Amygdala (tissue), 56 donors: Measurements from ENCODE around the gene CCNK.
A peak's percentile ranks its signal among the peaks of the same experiment; 100 is the strongest.

Experiments used
- DNase-seq, 56 donors: peaks; one replicate each; lab custom pipeline; 2025; lab: John Stamatoyannopoulos, UW

CCNK gene

DNA sequence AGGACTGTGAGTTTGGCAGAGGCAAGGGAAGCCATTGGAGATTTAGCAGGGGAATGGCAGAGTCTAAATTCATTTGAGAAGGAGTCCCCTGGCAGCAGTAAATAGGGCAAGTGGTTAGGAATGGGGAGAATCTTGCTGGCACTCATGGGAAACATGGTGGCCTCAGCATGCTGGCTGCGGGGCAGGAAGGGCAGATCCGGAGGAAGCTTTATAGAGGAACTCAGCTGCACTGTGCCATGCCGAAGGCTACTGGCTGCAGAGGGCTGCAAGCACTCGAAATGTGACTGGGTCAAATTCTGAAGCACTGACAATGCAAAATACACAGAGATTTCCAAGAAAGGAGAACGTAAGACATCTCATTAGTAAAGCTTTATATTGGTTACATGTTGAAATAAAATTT, 23.9 kb downstream of the CCNK start:
- no peak for DNase-seq

DNA sequence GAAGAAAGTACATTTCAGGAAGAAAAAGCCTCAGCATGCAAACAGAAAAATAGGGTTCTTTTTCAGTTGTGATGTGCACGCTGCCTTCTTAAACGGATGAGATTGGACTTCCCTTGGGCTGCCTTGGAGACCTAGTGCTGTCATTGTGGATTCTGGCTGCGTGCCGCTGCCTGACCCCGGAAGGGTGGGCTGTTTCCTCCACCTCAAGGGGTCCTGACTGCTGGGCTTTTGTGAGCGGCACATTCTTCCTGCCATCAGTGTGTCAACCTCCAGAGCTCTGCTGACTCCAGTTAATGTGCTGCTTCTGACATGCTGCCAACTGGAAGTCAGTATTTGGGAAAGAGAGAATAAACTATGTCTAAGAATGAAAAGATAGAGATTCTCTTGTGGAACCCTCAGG, 25.1 kb downstream of the CCNK start:
- DNase-seq = no peak

DNA sequence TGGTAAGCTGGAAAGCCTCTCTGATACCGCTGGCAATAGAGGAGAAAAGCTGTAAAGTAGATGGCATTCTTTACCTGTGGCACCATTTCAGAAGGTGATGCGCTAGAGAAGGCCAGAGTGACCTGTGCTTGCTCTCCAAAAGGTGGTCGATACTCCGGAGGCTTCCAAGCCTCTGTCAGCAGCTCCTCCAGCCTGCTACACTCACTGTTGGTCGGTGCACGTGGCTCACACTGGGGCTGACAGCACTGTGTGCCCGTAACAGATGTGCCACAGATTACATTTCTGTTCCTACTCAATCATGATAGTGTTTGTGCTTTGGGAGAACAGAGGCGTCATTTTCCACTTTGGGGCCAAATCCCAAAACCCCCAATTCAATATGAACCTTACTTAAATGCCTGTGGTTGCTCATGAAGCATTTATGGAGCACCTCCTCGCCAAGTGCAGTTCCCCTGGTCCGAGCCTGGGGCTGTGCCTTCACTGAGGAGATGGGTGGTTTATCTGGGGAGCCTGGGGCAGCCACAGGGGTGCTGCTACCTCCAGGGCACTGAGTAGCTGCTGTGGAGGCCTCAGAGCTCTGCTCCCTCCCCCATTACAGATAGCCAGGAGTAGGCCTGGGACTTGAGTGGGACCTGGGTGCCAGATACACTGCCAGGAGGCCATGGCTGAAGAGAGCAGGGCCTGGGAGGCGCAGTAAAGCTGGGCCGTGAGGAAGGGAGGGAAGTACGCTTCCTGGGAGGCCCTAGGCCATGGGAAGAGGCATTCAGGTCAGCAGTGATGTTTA, 26.8 kb downstream of the CCNK start:
- DNase-seq = no peak

GRCh38 chr14:99508896-99509629, 27.9 kb downstream of the CCNK start:
- no peak for DNase-seq

DNA sequence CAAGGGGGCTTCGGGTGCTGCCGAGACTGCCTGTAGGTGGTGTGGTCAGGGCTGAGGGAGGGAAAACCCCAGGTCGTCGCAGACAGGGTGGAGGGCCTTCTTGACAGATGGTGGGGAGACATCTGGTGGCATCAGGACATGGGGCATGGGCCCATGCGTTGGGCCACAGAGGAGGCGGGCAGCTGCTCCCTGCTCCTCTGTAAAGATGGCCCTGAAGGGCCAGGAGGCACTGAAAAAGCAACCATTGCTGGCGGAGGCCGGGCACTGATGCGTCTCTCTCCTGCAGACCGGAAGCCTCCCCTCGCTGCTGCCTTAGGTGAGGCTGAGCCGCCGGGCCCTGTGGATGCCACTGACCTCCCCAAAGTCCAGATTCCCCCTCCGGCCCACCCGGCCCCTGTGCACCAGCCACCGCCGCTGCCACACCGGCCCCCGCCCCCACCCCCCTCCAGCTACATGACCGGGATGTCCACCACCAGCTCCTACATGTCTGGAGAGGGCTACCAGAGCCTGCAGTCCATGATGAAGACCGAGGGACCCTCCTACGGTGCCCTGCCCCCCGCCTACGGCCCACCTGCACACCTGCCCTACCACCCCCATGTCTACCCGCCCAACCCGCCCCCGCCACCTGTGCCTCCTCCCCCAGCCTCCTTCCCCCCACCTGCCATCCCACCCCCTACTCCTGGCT, 28.8 kb downstream of the CCNK start:
- no peak for DNase-seq

DNA sequence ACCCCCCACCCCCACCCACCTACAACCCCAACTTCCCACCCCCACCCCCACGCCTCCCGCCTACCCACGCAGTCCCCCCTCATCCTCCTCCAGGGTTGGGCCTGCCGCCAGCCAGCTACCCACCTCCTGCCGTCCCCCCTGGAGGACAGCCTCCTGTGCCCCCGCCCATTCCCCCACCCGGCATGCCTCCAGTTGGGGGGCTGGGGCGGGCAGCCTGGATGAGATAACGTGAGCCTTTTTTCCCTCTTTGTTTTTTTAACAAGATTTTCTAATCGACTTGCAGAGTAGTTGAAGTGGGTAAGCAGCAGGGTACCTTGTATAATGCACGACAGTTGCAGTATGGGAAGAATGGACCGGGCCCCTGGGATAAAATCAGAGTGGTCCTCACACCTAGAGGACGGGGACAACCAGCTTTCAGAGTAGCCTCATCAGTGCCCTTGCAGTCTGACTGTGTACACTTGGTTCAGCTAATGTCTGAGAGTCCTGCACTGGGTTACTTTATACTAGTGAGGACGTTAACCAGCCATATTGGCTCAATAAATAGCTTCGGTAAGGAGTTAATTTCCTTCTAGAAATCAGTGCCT, 29.4 kb downstream of the CCNK start:
- no peak for DNase-seq

GRCh38 chr14:99511421-99512109, 30.4 kb downstream of the CCNK start:
- peak in 21 of 56 donors; percentile 21 to 70 (median 50) for DNase-seq

DNA sequence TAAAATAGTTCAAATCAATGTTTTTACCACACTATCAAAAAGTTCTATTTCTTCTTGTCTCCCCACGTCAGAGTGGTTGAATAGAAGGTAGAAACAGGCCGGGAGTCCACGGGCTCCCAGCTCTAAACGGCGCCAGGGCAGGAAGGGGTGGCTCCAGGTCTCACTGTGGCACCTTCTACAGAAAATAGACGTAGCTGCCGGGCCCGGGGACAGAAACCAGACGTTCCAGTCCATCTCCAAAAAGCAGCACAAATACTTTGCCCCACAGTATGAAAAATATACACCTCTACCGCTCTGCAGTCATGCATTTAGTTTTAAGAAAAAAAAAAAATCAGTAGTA, 30.9 kb downstream of the CCNK start:
- no peak for DNase-seq

DNA sequence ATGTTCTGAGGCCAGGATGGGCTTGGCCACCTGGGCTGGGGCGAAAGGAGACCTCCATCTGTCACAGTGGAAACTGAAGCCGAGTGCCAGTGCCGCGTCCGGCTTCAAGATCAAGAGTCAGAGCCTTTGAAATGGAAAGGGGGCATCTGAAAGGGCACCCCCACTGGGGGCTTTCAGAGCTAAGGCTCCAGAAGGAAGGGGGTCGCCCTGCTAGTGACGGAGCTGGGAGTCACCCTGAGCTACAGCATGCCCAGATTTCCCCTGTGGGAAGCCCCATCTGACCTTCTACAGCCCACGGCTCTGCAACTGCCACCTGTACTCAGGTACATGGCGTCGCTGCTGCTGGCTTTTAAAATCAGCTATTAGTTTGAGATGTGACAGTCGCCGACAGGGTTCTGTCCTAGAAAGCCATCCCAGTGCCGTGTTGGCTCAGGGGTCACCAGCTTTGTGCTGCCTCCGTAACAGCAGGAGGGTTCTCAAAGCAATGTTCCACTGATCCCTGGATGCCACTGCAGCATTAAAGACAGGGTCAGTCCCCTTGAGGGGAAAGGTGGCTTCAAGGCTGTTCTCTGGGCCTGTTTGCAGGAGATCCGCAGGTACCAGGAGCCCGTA, 31.5 kb downstream of the CCNK start:
- DNase-seq = no peak

DNA sequence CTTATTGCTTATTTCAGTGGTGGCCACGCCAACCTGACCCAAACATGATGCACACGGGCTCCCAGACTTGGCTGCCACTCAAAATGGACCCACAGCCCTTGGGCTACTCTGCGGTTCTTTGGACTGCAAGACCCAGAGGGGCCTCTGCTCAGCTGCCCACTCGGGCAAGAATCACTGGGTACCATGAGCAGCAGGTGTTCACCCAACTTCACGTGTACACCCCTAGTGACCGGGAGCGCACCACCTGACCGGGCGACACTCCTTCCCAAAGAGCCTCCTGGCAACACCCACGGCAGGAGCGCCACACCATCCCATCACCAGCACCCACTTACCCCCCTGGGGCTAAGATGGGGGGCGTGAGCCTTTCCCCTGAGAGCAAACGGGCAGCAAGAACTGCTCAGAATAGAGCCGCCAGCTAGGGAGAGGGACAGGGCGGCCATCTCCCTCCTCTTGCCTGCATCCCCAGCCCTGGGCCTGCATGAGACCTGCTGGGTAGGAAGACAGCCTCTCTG, 32.0 kb downstream of the CCNK start:
- DNase-seq = no peak

GRCh38 chr14:99513946-99514551, 32.8 kb downstream of the CCNK start:
- DNase-seq = no peak

GRCh38 chr14:99514552-99515300, 33.5 kb downstream of the CCNK start:
- DNase-seq = no peak

- no peak for DNase-seq
These were observed 34.3 kb downstream of the CCNK start for GRCh38 chr14:99515301-99516155.

DNA sequence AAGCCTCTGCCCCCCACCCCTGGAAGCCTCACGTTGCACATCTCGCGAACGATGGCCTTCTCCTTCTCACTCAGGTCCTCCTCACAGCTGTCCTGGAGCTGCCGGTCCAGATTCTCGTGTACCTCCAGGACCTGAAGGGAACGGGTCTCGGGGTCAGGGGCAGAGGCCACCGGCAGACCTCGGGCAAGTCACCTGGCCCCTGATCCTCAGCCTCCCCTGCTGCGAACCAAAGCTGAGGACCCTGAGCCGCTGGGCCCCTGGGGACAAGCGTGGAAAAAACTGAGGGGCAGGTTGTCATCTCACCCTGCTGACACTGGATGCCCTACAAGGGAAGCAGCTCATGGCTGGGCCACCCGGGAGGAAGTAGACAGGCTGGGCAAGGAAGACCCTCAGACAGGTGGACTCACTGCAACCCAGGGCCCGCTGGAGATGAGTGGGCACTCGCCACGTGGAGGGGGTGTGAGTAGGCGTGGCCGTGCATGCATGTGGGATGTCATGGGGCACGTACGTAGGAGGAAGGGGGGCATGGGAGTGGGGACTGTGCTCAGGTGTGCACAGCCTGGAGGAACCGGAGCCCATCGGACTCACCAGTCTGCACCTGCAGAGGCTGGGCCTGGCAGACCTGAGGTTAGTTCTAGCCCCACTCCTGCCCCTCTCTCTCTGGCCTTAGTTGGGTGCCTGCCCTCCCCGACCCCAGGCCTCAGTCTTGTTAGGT, 35.1 kb downstream of the CCNK start:
- no peak for DNase-seq

GRCh38 chr14:99516871-99517642, 35.8 kb downstream of the CCNK start:
- no peak for DNase-seq

- DNase-seq = no peak
These were observed 36.6 kb downstream of the CCNK start for GRCh38 chr14:99517643-99518381.
